ENCODE results near the gene GPBP1L1.
"Not testable (repeated sequence)": the region's sequence is repeated elsewhere in the genome, so short reads cannot be mapped to it uniquely, and the experiment has no call there.

- not testable (repeated sequence) for TF ChIP-seq FOXP2 (optimal IDR thresholded peaks at IDR 0.05; ENCODE audit: control extremely low read depth, extremely low read length, insufficient read depth); EZH2 (IDR thresholded peaks at IDR 0.05)
These were observed 7.5 kb upstream of the GPBP1L1 start for GRCh38 chr1:45693811-45694210.
